OCI-M2 (cell line): ENCODE data around the gene TMEM134.
A peak's percentile ranks its signal among the peaks of the same experiment; 100 is the strongest.
"Not testable (repeated sequence)": the region's sequence is repeated elsewhere in the genome, so short reads cannot be mapped to it uniquely, and the experiment has no call there.

Experiments used
- DNase-seq: peaks from one replicate; lab custom pipeline; 2025; ENCODE audit not compliant: unreplicated experiment; lab: John Stamatoyannopoulos, UW

Gene TMEM134

GRCh38 chr11:67439321-67440228, 29.5 kb downstream of the TMEM134 start:
- DNase-seq, result no peak

GRCh38 chr11:67438158-67438902, 30.7 kb downstream of the TMEM134 start:
- no peak for DNase-seq

- DNase-seq, result no peak
These were observed 31.3 kb downstream of the TMEM134 start for GRCh38 chr11:67437809-67438157.

GRCh38 chr11:67437082-67437808, 31.8 kb downstream of the TMEM134 start, which contains the start of gene PTPRCAP:
PTPRCAP (minus strand) TSS chr11:67437682; CDS start chr11:67437619, 63 bp downstream.
- no peak for DNase-seq

GRCh38 chr11:67436459-67437081, 32.5 kb downstream of the TMEM134 start:
- no peak for DNase-seq

- DNase-seq, result no peak
These were observed 33.2 kb downstream of the TMEM134 start for GRCh38 chr11:67435727-67436458.

GRCh38 chr11:67435031-67435726, 33.9 kb downstream of the TMEM134 start:
- no peak for DNase-seq

GRCh38 chr11:67434395-67434881, 34.6 kb downstream of the TMEM134 start:
- DNase-seq, result no peak

GRCh38 chr11:67433536-67434394, 35.3 kb downstream of the TMEM134 start:
- DNase-seq, result no peak

- DNase-seq, result no peak
These were observed 36.2 kb downstream of the TMEM134 start for GRCh38 chr11:67432655-67433349.

- no peak for DNase-seq
These were observed 37.5 kb downstream of the TMEM134 start for GRCh38 chr11:67431346-67432249.

GRCh38 chr11:67429722-67430121, 39.3 kb downstream of the TMEM134 start:
- DNase-seq, result no peak

- DNase-seq, result no peak
These were observed 39.9 kb downstream of the TMEM134 start for GRCh38 chr11:67429038-67429668.

GRCh38 chr11:67428052-67429001, 40.7 kb downstream of the TMEM134 start, which contains the start of gene RPS6KB2:
RPS6KB2 (plus strand) TSS chr11:67428494; CDS start chr11:67428546, 52 bp downstream.
- peak; percentile 74 for DNase-seq

- not testable (repeated sequence) for DNase-seq
These were observed 41.6 kb downstream of the TMEM134 start for GRCh38 chr11:67427364-67427859.
